Measurements from ENCODE around the gene NPL.

NPL gene

GRCh38 chr1:182877331-182877730, 87.8 kb downstream of the NPL start (continued):
- TF ChIP-seq SNAI2 (CRISPR knock-in tag; IDR thresholded peaks at IDR 0.05), result no peak
- TF ChIP-seq RARB (CRISPR knock-in tag; IDR thresholded peaks at IDR 0.05), result no peak
- no peak for TF ChIP-seq TSHZ2 (CRISPR knock-in tag; IDR thresholded peaks at IDR 0.05)

- TF ChIP-seq OSR1 (CRISPR knock-in tag; IDR thresholded peaks at IDR 0.05), result no peak
- no peak for TF ChIP-seq SNAI2 (CRISPR knock-in tag; IDR thresholded peaks at IDR 0.05)
- no peak for TF ChIP-seq ZC3H10 (CRISPR knock-in tag; IDR thresholded peaks at IDR 0.05)
- TF ChIP-seq PATZ1 (CRISPR knock-in tag; IDR thresholded peaks at IDR 0.05; ENCODE audit: borderline replicate concordance), result no peak
- ATAC-seq, result no peak
Observed at GRCh38 chr1:182877842-182878241, 88.3 kb downstream of the NPL start.
